Body of pancreas (tissue), 4 donors: ENCODE results near the gene KCNJ6. TPM values are rescaled to one million over a fixed set of nuclear protein-coding genes. Genes with fewer than 3 reads are reported as not detected.

Experiments used
- ATAC-seq: fragments of 150-250 bp; one replicate; pipeline ENCODE4 v1.9.1; 2016
- DNase-seq, 4 donors: peaks; one replicate each; pipeline ENCODE4 v3.0.0-alpha.2; 2019
- H3K27ac ChIP-seq, 4 donors: fragments of 200-600 bp; sonication (generic); 1 replicate in 3 of 4; 2 replicates in 1 of 4; pipeline versions ENCODE4 v1.5.1 to v1.6.1; 2016 to 2019; ENCODE audit warnings: mild to moderate bottlenecking in 1 of 4, mixed read lengths in 1 of 4, moderate library complexity in 1 of 4
- H3K27me3 ChIP-seq, 2 donors: fragments of 200-600 bp; sonication (generic); one replicate each; pipeline ENCODE4 v1.6.0; 2016; ENCODE audit warnings: mild to moderate bottlenecking in 1 of 2
- H3K36me3 ChIP-seq, 2 donors: fragments of 200-600 bp; sonication (generic); replicated peaks in 1 of 2; 2 replicates each; pipeline ENCODE4 v1.5.1; 2016; ENCODE audit warnings: low read depth in 2 of 2; ENCODE audit not compliant: insufficient read depth in 1 of 2
- H3K4me1 ChIP-seq: fragments of 200-600 bp; sonication (generic); one replicate; pipeline ENCODE4 v1.6.0; 2016
- H3K4me3 ChIP-seq, 2 donors: fragments of 200-600 bp; sonication (generic); 1 replicate in 1 of 2; 2 replicates in 1 of 2; pipeline ENCODE4 v1.5.1; 2016 to 2019
- H3K9me3 ChIP-seq, 3 donors: fragments of 200-600 bp; sonication (generic); 1 replicate in 2 of 3; 2 replicates in 1 of 3; pipeline ENCODE4 v1.5.1; 2016
- POLR2A ChIP-seq, 3 donors: fragments of 450-650 bp; IDR thresholded peaks; one replicate each; pipeline ENCODE4 v1.6.1; 2016; ENCODE audit warnings: antibody characterized with exemption in 3 of 3, mild to moderate bottlenecking in 2 of 3
- WGBS, 2 donors: methylation state at CpG; one replicate each; pipeline ENCODE4 v1.1.5; 2017; 5-methylcytosine and 5-hydroxymethylcytosine counted together
- intact Hi-C: fragments of 100-400 bp; cut with DNase I; formaldehyde crosslinking; loops from one replicate; pipeline ENCODE4 v1.15.1; 2023
- total RNA-seq, 2 donors: library from RNA; depleted of rRNA; stranded (reverse); fragments of >200 nt; gene quantifications; one replicate each; pipeline ENCODE4 v1.1.0, GENCODE V29; 2016
- TF ChIP-seq, protein P1 (sequence below), 7 experiments: fragments of 450-650 bp in 4 of 7; fragments of 200-600 bp in 3 of 7; sonication (generic) in 3 of 7; IDR thresholded peaks; one replicate each; pipeline ENCODE4 v1.5.1; 2016 to 2019; ENCODE audit warnings: antibody characterized with exemption in 7 of 7

KCNJ6 gene
- total RNA-seq, 2 donors from 2014 or later: under 0.01 to 0.78 TPM

- intact Hi-C loops: no loop called here
- Histone ChIP-seq H3K36me3 (no peaks in the 10 kb centered on the region), H3K4me3 (no peak overlapping the region), H3K27ac (no peak overlapping the region), H3K4me1 (no peaks in the 10 kb centered on the region), H3K27me3 (no peaks in the 10 kb centered on the region), H3K9me3 (no peaks in the 10 kb centered on the region)
- ATAC-seq (no peak), DNase-seq (no peak)
- WGBS, 2 donors: 55 to 56% methylated on average over 3 of the region's 3 CpGs
- TF ChIP-seq POLR2A (IDR thresholded peaks at IDR 0.05): no peak
- TF ChIP-seq, protein P1, sequence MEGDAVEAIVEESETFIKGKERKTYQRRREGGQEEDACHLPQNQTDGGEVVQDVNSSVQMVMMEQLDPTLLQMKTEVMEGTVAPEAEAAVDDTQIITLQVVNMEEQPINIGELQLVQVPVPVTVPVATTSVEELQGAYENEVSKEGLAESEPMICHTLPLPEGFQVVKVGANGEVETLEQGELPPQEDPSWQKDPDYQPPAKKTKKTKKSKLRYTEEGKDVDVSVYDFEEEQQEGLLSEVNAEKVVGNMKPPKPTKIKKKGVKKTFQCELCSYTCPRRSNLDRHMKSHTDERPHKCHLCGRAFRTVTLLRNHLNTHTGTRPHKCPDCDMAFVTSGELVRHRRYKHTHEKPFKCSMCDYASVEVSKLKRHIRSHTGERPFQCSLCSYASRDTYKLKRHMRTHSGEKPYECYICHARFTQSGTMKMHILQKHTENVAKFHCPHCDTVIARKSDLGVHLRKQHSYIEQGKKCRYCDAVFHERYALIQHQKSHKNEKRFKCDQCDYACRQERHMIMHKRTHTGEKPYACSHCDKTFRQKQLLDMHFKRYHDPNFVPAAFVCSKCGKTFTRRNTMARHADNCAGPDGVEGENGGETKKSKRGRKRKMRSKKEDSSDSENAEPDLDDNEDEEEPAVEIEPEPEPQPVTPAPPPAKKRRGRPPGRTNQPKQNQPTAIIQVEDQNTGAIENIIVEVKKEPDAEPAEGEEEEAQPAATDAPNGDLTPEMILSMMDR (IDR thresholded peaks at IDR 0.05): no peak
These were observed 227.2 kb downstream of the KCNJ6 start for GRCh38 chr21:37688952-37689659.

- TF ChIP-seq, protein P1 (IDR thresholded peaks at IDR 0.05): no peak
- TF ChIP-seq POLR2A (IDR thresholded peaks at IDR 0.05): no peak
- H3K36me3 ChIP-seq: no peaks in the 10 kb centered on the region
- ATAC-seq (no peak), DNase-seq (peak in 2 of 4 donors; percentile 17 to 35)
- intact Hi-C loops: no loop called here
- no peak overlapping the region for H3K4me3 ChIP-seq
- H3K4me1 ChIP-seq: no peaks in the 10 kb centered on the region
- no peaks in the 10 kb centered on the region for H3K27me3 ChIP-seq
- no peak overlapping the region for H3K27ac ChIP-seq
- 57 to 69% methylated on average over 12 of the region's 12 CpGs for WGBS, 2 donors
- no peaks in the 10 kb centered on the region for H3K9me3 ChIP-seq
These were observed 229.1 kb downstream of the KCNJ6 start for GRCh38 chr21:37686991-37687810.

- no peak for TF ChIP-seq POLR2A (IDR thresholded peaks at IDR 0.05)
- TF ChIP-seq, protein P1 (IDR thresholded peaks at IDR 0.05): no peak
- Histone ChIP-seq H3K4me3 (no peak overlapping the region), H3K27ac (no peak overlapping the region), H3K27me3 (no peaks in the 10 kb centered on the region), H3K36me3 (no peaks in the 10 kb centered on the region), H3K9me3 (no peaks in the 10 kb centered on the region), H3K4me1 (no peaks in the 10 kb centered on the region)
- no peak for DNase-seq
- no peak for ATAC-seq
- 66 to 72% methylated on average over 4 of the region's 4 CpGs for WGBS, 2 donors
- intact Hi-C loops: no loop called here
These were observed 231.7 kb downstream of the KCNJ6 start for GRCh38 chr21:37684547-37684946.

- H3K9me3 ChIP-seq: no peaks in the 10 kb centered on the region
- no peaks in the 10 kb centered on the region for H3K27me3 ChIP-seq
- WGBS, 2 donors: 79 to 88% methylated on average over 5 of the region's 5 CpGs
- H3K36me3 ChIP-seq: no peaks in the 10 kb centered on the region
- ATAC-seq (no peak), DNase-seq (no peak)
- H3K27ac ChIP-seq: no peak overlapping the region
- no peak overlapping the region for H3K4me3 ChIP-seq
- no peak for TF ChIP-seq POLR2A (IDR thresholded peaks at IDR 0.05)
- TF ChIP-seq, protein P1 (IDR thresholded peaks at IDR 0.05): no peak
- intact Hi-C loops: no loop called here
- H3K4me1 ChIP-seq: no peaks in the 10 kb centered on the region
These were observed 232.2 kb downstream of the KCNJ6 start for GRCh38 chr21:37684115-37684493.
